HFFc6 (cell line): Measurements from ENCODE around the gene HSF4. TPM values are rescaled to one million over a fixed set of nuclear protein-coding genes. Genes with fewer than 3 reads are reported as not detected.
A peak's percentile ranks its signal among the peaks of the same experiment; 100 is the strongest.

Experiments used
- DNase-seq: peaks from one replicate; pipeline ENCODE4 v3.0.0-alpha.2; 2018
- H3K27ac Mint-ChIP-seq: 2 replicates; pipeline ENCODE4 v1.8.0; 2020; ENCODE audit warnings: mild to moderate bottlenecking, mixed read lengths
- H3K27me3 Mint-ChIP-seq: 2 replicates; pipeline ENCODE4 v1.8.0; 2021; ENCODE audit warnings: mild to moderate bottlenecking, moderate library complexity, mixed read lengths; ENCODE audit not compliant: insufficient read depth
- H3K36me3 Mint-ChIP-seq: 2 replicates; pipeline ENCODE4 v1.8.0; 2021; ENCODE audit warnings: low read depth, mixed read lengths
- H3K4me1 Mint-ChIP-seq: 2 replicates; pipeline ENCODE4 v1.8.0; 2020; ENCODE audit warnings: low read depth, mixed read lengths
- H3K4me3 Mint-ChIP-seq: 2 replicates; pipeline ENCODE4 v1.8.0; 2020; ENCODE audit warnings: mild to moderate bottlenecking, moderate library complexity, mixed read lengths
- H3K9me3 Mint-ChIP-seq: 2 replicates; pipeline ENCODE4 v1.8.0; 2020; ENCODE audit warnings: mild to moderate bottlenecking, mixed read lengths
- total RNA-seq, 6 experiments: library from RNA; stranded (reverse); fragmentation: NEBNext Ultra II Directional; extraction: Animal tissue kit (Norgen Biotek cat#: 25700); gene quantifications; 2 replicates in 1 of 6; 3 replicates in 5 of 6; pipeline ENCODE4 v1.2.3, GENCODE V29; 2021
- TF ChIP-seq, protein P1 (sequence below): fragments of 200-600 bp; sonication (generic); IDR thresholded peaks from 2 replicates; pipeline ENCODE4 v1.5.0; 2021; ENCODE audit warnings: antibody characterized with exemption, mild to moderate bottlenecking

Gene HSF4
- total RNA-seq, 6 experiments from 2014 or later, result 3.3 to 5.5 (median 4.6) TPM

- peak; percentile 25 for DNase-seq
- TF ChIP-seq, protein P1, sequence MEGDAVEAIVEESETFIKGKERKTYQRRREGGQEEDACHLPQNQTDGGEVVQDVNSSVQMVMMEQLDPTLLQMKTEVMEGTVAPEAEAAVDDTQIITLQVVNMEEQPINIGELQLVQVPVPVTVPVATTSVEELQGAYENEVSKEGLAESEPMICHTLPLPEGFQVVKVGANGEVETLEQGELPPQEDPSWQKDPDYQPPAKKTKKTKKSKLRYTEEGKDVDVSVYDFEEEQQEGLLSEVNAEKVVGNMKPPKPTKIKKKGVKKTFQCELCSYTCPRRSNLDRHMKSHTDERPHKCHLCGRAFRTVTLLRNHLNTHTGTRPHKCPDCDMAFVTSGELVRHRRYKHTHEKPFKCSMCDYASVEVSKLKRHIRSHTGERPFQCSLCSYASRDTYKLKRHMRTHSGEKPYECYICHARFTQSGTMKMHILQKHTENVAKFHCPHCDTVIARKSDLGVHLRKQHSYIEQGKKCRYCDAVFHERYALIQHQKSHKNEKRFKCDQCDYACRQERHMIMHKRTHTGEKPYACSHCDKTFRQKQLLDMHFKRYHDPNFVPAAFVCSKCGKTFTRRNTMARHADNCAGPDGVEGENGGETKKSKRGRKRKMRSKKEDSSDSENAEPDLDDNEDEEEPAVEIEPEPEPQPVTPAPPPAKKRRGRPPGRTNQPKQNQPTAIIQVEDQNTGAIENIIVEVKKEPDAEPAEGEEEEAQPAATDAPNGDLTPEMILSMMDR, result no peak
- H3K4me1 Mint-ChIP-seq, result peaks cover 24% of the 10 kb centered on the region
- peaks cover 4% of the 10 kb centered on the region for H3K27me3 Mint-ChIP-seq
- H3K9me3 Mint-ChIP-seq, result no peaks in the 10 kb centered on the region
- no peak overlapping the region for H3K4me3 Mint-ChIP-seq
- peak overlapping the region; percentile 75 for H3K27ac Mint-ChIP-seq
- no peaks in the 10 kb centered on the region for H3K36me3 Mint-ChIP-seq
Measured at GRCh38 chr16:67206838-67207248, 42.3 kb downstream of the HSF4 start.

GRCh38 chr16:67207249-67208091, 42.9 kb downstream of the HSF4 start:
- Mint-ChIP-seq H3K4me1 (peaks cover 24% of the 10 kb centered on the region), H3K36me3 (no peaks in the 10 kb centered on the region), H3K4me3 (no peak overlapping the region), H3K27ac (peak overlapping the region; percentile 83), H3K9me3 (no peaks in the 10 kb centered on the region), H3K27me3 (peaks cover 4% of the 10 kb centered on the region)
- TF ChIP-seq, protein P1, result no peak
- peak; percentile 74 for DNase-seq

- no peak for DNase-seq
- peaks cover 32% of the 10 kb centered on the region for H3K4me1 Mint-ChIP-seq
- H3K27me3 Mint-ChIP-seq, result peaks cover 4% of the 10 kb centered on the region
- peak overlapping the region; percentile 83 for H3K27ac Mint-ChIP-seq
- H3K4me3 Mint-ChIP-seq, result no peak overlapping the region
- TF ChIP-seq, protein P1, result no peak
- H3K36me3 Mint-ChIP-seq, result no peaks in the 10 kb centered on the region
- no peaks in the 10 kb centered on the region for H3K9me3 Mint-ChIP-seq
Measured at GRCh38 chr16:67208154-67208896, 43.8 kb downstream of the HSF4 start.

- Mint-ChIP-seq H3K9me3 (no peaks in the 10 kb centered on the region), H3K36me3 (no peaks in the 10 kb centered on the region), H3K4me3 (no peak overlapping the region), H3K27ac (no peak overlapping the region), H3K27me3 (peaks cover 4% of the 10 kb centered on the region), H3K4me1 (peaks cover 32% of the 10 kb centered on the region)
- DNase-seq, result no peak
- TF ChIP-seq, protein P1, result no peak
Measured at GRCh38 chr16:67209565-67209964, 45.0 kb downstream of the HSF4 start.

- Mint-ChIP-seq H3K27me3 (peaks cover 3% of the 10 kb centered on the region), H3K4me3 (no peak overlapping the region), H3K4me1 (peaks cover 32% of the 10 kb centered on the region), H3K36me3 (no peaks in the 10 kb centered on the region), H3K27ac (no peak overlapping the region), H3K9me3 (no peaks in the 10 kb centered on the region)
- no peak for DNase-seq
- TF ChIP-seq, protein P1, result no peak
Measured at GRCh38 chr16:67210069-67210937, 45.8 kb downstream of the HSF4 start.
